HEK293 (cell line): ENCODE results near the gene AKAP12.

Source experiments
- CTCF ChIA-PET: fragments of 350-600 bp; formaldehyde crosslinking; extraction: SDS; loops from one replicate; lab custom pipeline; 2021; ENCODE audit warnings: antibody characterized with exemption; lab: Yijun Ruan, JAX
- POLR2A ChIA-PET: fragments of 300-600 bp; formaldehyde crosslinking; extraction: SDS; loops from one replicate; lab custom pipeline; 2020; ENCODE audit warnings: antibody characterized with exemption, inconsistent platforms; lab: Yijun Ruan, JAX
- H3K27ac ChIP-seq: fragments of 200-500 bp; sonication (Bioruptor generic); 2 replicates; pipeline ENCODE4 v1.5.1; 2014; ENCODE audit warnings: low read depth, low read length, control low read depth, inconsistent platforms; ENCODE audit errors: extremely low read depth
- H3K36me3 ChIP-seq, 2 experiments: fragments of 200-500 bp in 1 of 2; sonication (Bioruptor generic) in 1 of 2; 1 replicate in 1 of 2; 2 replicates in 1 of 2; pipeline ENCODE4 v1.5.1; 2014 to 2017; ENCODE audit warnings: inconsistent platforms in 2 of 2, low read length in 2 of 2; ENCODE audit not compliant: control insufficient read depth in 2 of 2, insufficient read depth in 1 of 2
- H3K4me1 ChIP-seq: fragments of 200-500 bp; sonication (Bioruptor generic); 2 replicates; pipeline ENCODE4 v1.5.1; 2014; ENCODE audit warnings: mild to moderate bottlenecking, low read length, inconsistent platforms; ENCODE audit not compliant: control insufficient read depth, insufficient read depth
- H3K4me3 ChIP-seq: 2 replicates; pipeline ENCODE4 v1.5.1; 2011; ENCODE audit warnings: low read depth, mild to moderate bottlenecking, control low read depth, low read length, moderate library complexity
- H3K9me3 ChIP-seq: fragments of 200-500 bp; sonication (Bioruptor generic); 2 replicates; pipeline ENCODE4 v1.5.1; 2014; ENCODE audit warnings: low read depth, low read length, inconsistent platforms; ENCODE audit not compliant: control insufficient read depth, insufficient read depth
- ATF2 ChIP-seq: fragments of 450-650 bp; formaldehyde crosslinking; IDR thresholded peaks from 2 replicates; pipeline ENCODE4 v1.5.1; 2016; ENCODE audit warnings: missing biosample characterization, missing genetic modification characterization, low read depth
- HOXC10 ChIP-seq: sonication (generic); formaldehyde crosslinking; IDR thresholded peaks from 2 replicates; pipeline ENCODE4 v1.8.1; 2023; ENCODE audit warnings: mild to moderate bottlenecking, missing genetic modification reagents
- KLF8 ChIP-seq: fragments of 450-650 bp; formaldehyde crosslinking; IDR thresholded peaks from 2 replicates; pipeline ENCODE4 v1.5.1; 2016; ENCODE audit warnings: missing biosample characterization, missing genetic modification characterization
- PBX3 ChIP-seq: sonication (generic); formaldehyde crosslinking; IDR thresholded peaks from 2 replicates; pipeline ENCODE4 v1.8.1; 2022; ENCODE audit warnings: mild to moderate bottlenecking, moderate library complexity, missing genetic modification reagents
- REPIN1 ChIP-seq: fragments of 450-650 bp; formaldehyde crosslinking; IDR thresholded peaks from 2 replicates; pipeline ENCODE4 v1.5.1; 2017; ENCODE audit warnings: missing biosample characterization, missing genetic modification characterization, low read depth
- ZBTB17 ChIP-seq: fragments of 450-650 bp; formaldehyde crosslinking; IDR thresholded peaks from 2 replicates; pipeline ENCODE4 v1.5.1; 2016; ENCODE audit warnings: missing biosample characterization, missing genetic modification characterization
- ZFP41 ChIP-seq: fragments of 450-650 bp; formaldehyde crosslinking; IDR thresholded peaks from 2 replicates; pipeline ENCODE4 v1.5.1; 2016; ENCODE audit warnings: missing biosample characterization, missing genetic modification characterization, borderline replicate concordance
- ZNF211 ChIP-seq: fragments of 450-650 bp; formaldehyde crosslinking; IDR thresholded peaks from 2 replicates; pipeline ENCODE4 v1.5.1; 2016; ENCODE audit warnings: low read depth, missing biosample characterization, missing genetic modification characterization
- ZNF280C ChIP-seq: fragments of 450-650 bp; formaldehyde crosslinking; IDR thresholded peaks from 2 replicates; pipeline ENCODE4 v1.5.1; 2016; ENCODE audit warnings: missing biosample characterization, missing genetic modification characterization
- ZNF292 ChIP-seq: fragments of 450-650 bp; formaldehyde crosslinking; IDR thresholded peaks from 2 replicates; pipeline ENCODE4 v1.5.1; 2016; ENCODE audit warnings: low read depth, missing biosample characterization, missing genetic modification characterization, borderline replicate concordance
- ZNF324 ChIP-seq: fragments of 450-650 bp; formaldehyde crosslinking; IDR thresholded peaks from 2 replicates; pipeline ENCODE4 v1.5.1; 2016; ENCODE audit warnings: missing biosample characterization, missing genetic modification characterization
- ZNF341 ChIP-seq: fragments of 450-650 bp; formaldehyde crosslinking; IDR thresholded peaks from 2 replicates; pipeline ENCODE4; 2016; ENCODE audit warnings: low read depth, missing biosample characterization, missing genetic modification characterization
- ZNF433 ChIP-seq: fragments of 450-650 bp; formaldehyde crosslinking; IDR thresholded peaks from 2 replicates; pipeline ENCODE4 v1.5.1; 2016; ENCODE audit warnings: missing biosample characterization, missing genetic modification characterization, low read depth
- ZNF449 ChIP-seq: fragments of 450-650 bp; formaldehyde crosslinking; IDR thresholded peaks from 2 replicates; pipeline ENCODE4 v1.5.1; 2017; ENCODE audit warnings: missing biosample characterization, mild to moderate bottlenecking, missing genetic modification characterization, moderate library complexity
- ZNF549 ChIP-seq: fragments of 450-650 bp; IDR thresholded peaks from 2 replicates; pipeline ENCODE4 v1.5.1; 2018; ENCODE audit warnings: missing biosample characterization, missing genetic modification characterization, mild to moderate bottlenecking, inconsistent platforms, moderate library complexity
- ZNF561 ChIP-seq: fragments of 450-650 bp; IDR thresholded peaks from 2 replicates; pipeline ENCODE4 v1.5.1; 2018; ENCODE audit warnings: missing biosample characterization, missing genetic modification characterization, borderline replicate concordance
- ZNF580 ChIP-seq: fragments of 450-650 bp; formaldehyde crosslinking; IDR thresholded peaks from 2 replicates; pipeline ENCODE4 v1.5.1; 2016; ENCODE audit warnings: missing biosample characterization, missing genetic modification characterization
- ZNF624 ChIP-seq: fragments of 450-650 bp; formaldehyde crosslinking; IDR thresholded peaks from 2 replicates; pipeline ENCODE4 v1.5.1; 2017; ENCODE audit warnings: missing biosample characterization, missing genetic modification characterization
- ZNF664 ChIP-seq: fragments of 450-650 bp; formaldehyde crosslinking; IDR thresholded peaks from 2 replicates; pipeline ENCODE4 v1.5.1; 2016; ENCODE audit warnings: missing biosample characterization, missing genetic modification characterization
- ZNF707 ChIP-seq: fragments of 450-650 bp; formaldehyde crosslinking; IDR thresholded peaks from 2 replicates; pipeline ENCODE4 v1.5.1; 2016; ENCODE audit warnings: missing biosample characterization, missing genetic modification characterization
- ZNF777 ChIP-seq: fragments of 450-650 bp; formaldehyde crosslinking; IDR thresholded peaks from 2 replicates; pipeline ENCODE4 v1.5.1; 2017; ENCODE audit warnings: missing biosample characterization, missing genetic modification characterization, borderline replicate concordance
- ZNF792 ChIP-seq: fragments of 450-650 bp; formaldehyde crosslinking; IDR thresholded peaks from 2 replicates; pipeline ENCODE4 v1.5.1; 2016; ENCODE audit warnings: missing biosample characterization, missing genetic modification characterization
- ZNF837 ChIP-seq: fragments of 450-650 bp; formaldehyde crosslinking; IDR thresholded peaks from 2 replicates; pipeline ENCODE4 v1.5.1; 2016; ENCODE audit warnings: missing biosample characterization, missing genetic modification characterization
- TF ChIP-seq, protein P1 (sequence below): fragments of 450-650 bp; formaldehyde crosslinking; IDR thresholded peaks from 2 replicates; pipeline ENCODE4 v1.5.1; 2016; ENCODE audit warnings: missing biosample characterization, missing genetic modification characterization

AKAP12 gene

GRCh38 chr6:151254451-151255081 is 14.8 kb downstream of the AKAP12 start (continued):
- TF ChIP-seq, protein P1, sequence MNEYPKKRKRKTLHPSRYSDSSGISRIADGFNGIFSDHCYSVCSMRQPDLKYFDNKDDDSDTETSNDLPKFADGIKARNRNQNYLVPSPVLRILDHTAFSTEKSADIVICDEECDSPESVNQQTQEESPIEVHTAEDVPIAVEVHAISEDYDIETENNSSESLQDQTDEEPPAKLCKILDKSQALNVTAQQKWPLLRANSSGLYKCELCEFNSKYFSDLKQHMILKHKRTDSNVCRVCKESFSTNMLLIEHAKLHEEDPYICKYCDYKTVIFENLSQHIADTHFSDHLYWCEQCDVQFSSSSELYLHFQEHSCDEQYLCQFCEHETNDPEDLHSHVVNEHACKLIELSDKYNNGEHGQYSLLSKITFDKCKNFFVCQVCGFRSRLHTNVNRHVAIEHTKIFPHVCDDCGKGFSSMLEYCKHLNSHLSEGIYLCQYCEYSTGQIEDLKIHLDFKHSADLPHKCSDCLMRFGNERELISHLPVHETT, result no peak
- TF ChIP-seq ZNF433 (tag by site-specific recombination) (no peak), ZNF549 (no peak), ZNF211 (no peak), ZNF792 (tag by site-specific recombination) (no peak)

- H3K4me1 ChIP-seq, result 0 out of 2 replicates have a peak, but pooled peaks cover 4% of the 10 kb centered on the region
- no peaks in the 10 kb centered on the region for H3K36me3 ChIP-seq
- no peak overlapping the region for H3K4me3 ChIP-seq
- no peak overlapping the region for H3K27ac ChIP-seq
- TF ChIP-seq PBX3 (no peak), ZFP41 (tag by site-specific recombination) (no peak), ZNF664 (no peak), ZNF449 (tag by site-specific recombination) (no peak), REPIN1 (tag by site-specific recombination) (no peak), ZBTB17 (tag by site-specific recombination) (no peak), KLF8 (tag by site-specific recombination) (no peak), ZNF341 (tag by site-specific recombination) (no peak), ZNF580 (no peak), ZNF280C (tag by site-specific recombination) (no peak), ATF2 (tag by site-specific recombination) (no peak), ZNF561 (no peak), HOXC10 (CRISPR knock-in tag) (no peak), ZNF324 (no peak), ZNF624 (tag by site-specific recombination) (no peak), ZNF292 (tag by site-specific recombination) (no peak), ZNF792 (tag by site-specific recombination) (no peak), ZNF837 (tag by site-specific recombination) (no peak), ZNF707 (no peak), ZNF777 (tag by site-specific recombination) (no peak)
- POLR2A ChIA-PET, result no interaction called here
- CTCF ChIA-PET, result interaction anchor here (0.6 kb wide), 1 partner anchor 73 kb away, joined by 5 read pairs; no protein-coding TSS in a partner anchor
- H3K9me3 ChIP-seq, result no peaks in the 10 kb centered on the region
These were observed 16.0 kb downstream of the AKAP12 start for GRCh38 chr6:151255811-151256210.
